Measurements from ENCODE around the gene OTP. TPM values are rescaled to one million over a fixed set of nuclear protein-coding genes. Genes with fewer than 3 reads are reported as not detected.
A peak's percentile ranks its signal among the peaks of the same experiment; 100 is the strongest.

Gene OTP
- total and polyA plus RNA-seq, 10 of the 15 experiments (the other 5 are each of a cell fraction or from before 2014, with no cell fraction given), result 0.31 to 8.8 (median 2.4) TPM

GRCh38 chr5:77645158-77645994 lies 6.9 kb upstream of the OTP start (continued):
- TF ChIP-seq BCLAF1 (IDR thresholded peaks at IDR 0.05) (0 out of 2 replicates have a peak, but pooled peaks have one; percentile 4), SMARCA5 (IDR thresholded peaks at IDR 0.05) (peak; percentile 89), GABPA (IDR thresholded peaks at IDR 0.05; ENCODE audit: low read depth) (no peak), ZNF217 (IDR thresholded peaks at IDR 0.05) (0 out of 2 replicates have a peak, but pooled peaks have one; percentile 54), YY1 (IDR thresholded peaks at IDR 0.05; ENCODE audit: low read depth, low read length) (peak; percentile 50; the same call in 1 of the 2 replicates), ZNF622 (IDR thresholded peaks at IDR 0.05) (no peak), RFX5 (IDR thresholded peaks at IDR 0.05; ENCODE audit: low read depth, low read length) (no peak), ZSCAN29 (IDR thresholded peaks at IDR 0.05) (0 out of 2 replicates have a peak, but pooled peaks have one; percentile 28), PKNOX1 (IDR thresholded peaks at IDR 0.05) (no peak), ZNF384 (IDR thresholded peaks at IDR 0.05; ENCODE audit: borderline replicate concordance, low read depth, low read length) (no peak), BACH1 (IDR thresholded peaks at IDR 0.05; ENCODE audit: borderline replicate concordance) (no peak), NFXL1 (IDR thresholded peaks at IDR 0.05; ENCODE audit: borderline replicate concordance) (no peak), MXI1 (IDR thresholded peaks at IDR 0.05; ENCODE audit: low read depth, low read length) (no peak), SIX5 (IDR thresholded peaks at IDR 0.05; ENCODE audit: low read depth, low read length, severe bottlenecking) (no peak), EZH2 (IDR thresholded peaks at IDR 0.05; ENCODE audit: borderline replicate concordance, control insufficient read depth, low read depth, low read length) (0 out of 2 replicates have a peak, but pooled peaks have one; percentile 54), FOXK2 (IDR thresholded peaks at IDR 0.05) (no peak), SUPT20H (IDR thresholded peaks at IDR 0.05; ENCODE audit: borderline replicate concordance, control insufficient read depth, low read depth, low read length) (no peak), ATF7 (IDR thresholded peaks at IDR 0.05; ENCODE audit: low read depth) (no peak), KDM1A (IDR thresholded peaks at IDR 0.05; ENCODE audit: borderline replicate concordance) (no peak), MTA3 (IDR thresholded peaks at IDR 0.05; ENCODE audit: borderline replicate concordance, low read length) (no peak), JUND (IDR thresholded peaks at IDR 0.05; ENCODE audit: low read depth, low read length) (no peak), CHD2 (IDR thresholded peaks at IDR 0.05; ENCODE audit: borderline replicate concordance, low read depth, low read length) (no peak), ELK1 (IDR thresholded peaks at IDR 0.05; ENCODE audit: low read depth, low read length) (no peak), POLR2AphosphoS5 (IDR thresholded peaks at IDR 0.05; ENCODE audit: low read length) (no peak), ESRRA (IDR thresholded peaks at IDR 0.05; ENCODE audit: low read length) (no peak), RAD21 (IDR thresholded peaks at IDR 0.05; ENCODE audit: insufficient read depth, low read depth, low read length) (peak; percentile 67)
